Measurements from ENCODE around the gene ARHGAP27. TPM values are rescaled to one million over a fixed set of nuclear protein-coding genes. Genes with fewer than 3 reads are reported as not detected.

Gene ARHGAP27
- total and polyA plus RNA-seq, 11 donors = 16.3 to 39.4 (median 25.3) TPM

- no peaks in the 10 kb centered on the region for H3K27me3 ChIP-seq
- intact Hi-C loops (cut with DNase I) = no loop called here
- no peak for ATAC-seq
- no peak for TF ChIP-seq POLR2A (IDR thresholded peaks at IDR 0.05)
- TF ChIP-seq CTCF (IDR thresholded peaks at IDR 0.05) = no peak
- 75 to 89% (median 83%) methylated on average over 1 of the region's 1 CpG for WGBS, 4 donors
- peak in 1 of 5 donors; percentile 10 for DNase-seq
- H3K4me3 ChIP-seq = no peak overlapping the region
- H3K27ac ChIP-seq = no peak overlapping the region
- peaks cover 0 to 85% (median 54%) of the 10 kb centered on the region in 9 donors for H3K36me3 ChIP-seq
- H3K4me1 ChIP-seq = peaks cover 0 to 33% (median 9%) of the 10 kb centered on the region in 12 donors
- no peaks in the 10 kb centered on the region for H3K9me3 ChIP-seq
Observed at GRCh38 chr17:45402916-45403315, 29.8 kb downstream of the ARHGAP27 start.

- Histone ChIP-seq H3K36me3 (peaks cover 0 to 100% (median 57%) of the 10 kb centered on the region in 9 donors), H3K4me3 (no peak overlapping the region), H3K9me3 (no peaks in the 10 kb centered on the region), H3K27ac (peak overlapping the region in 5 of 12 donors; percentile 8 to 58 (median 38)), H3K4me1 (peaks cover 0 to 19% (median 4%) of the 10 kb centered on the region in 12 donors), H3K27me3 (no peaks in the 10 kb centered on the region)
- intact Hi-C loops (cut with DNase I) = loop anchor here in 5 of 10 donors (2.0 to 10.0 kb wide), 4 partner anchors 26 to 436 kb away; partner anchors contain the start of genes ACBD4 (in 1 of the 5) and PLCD3 (in 1 of the 5)
- WGBS, 4 donors = 40 to 55% (median 53%) methylated on average over 5 of the region's 5 CpGs
- DNase-seq = peak in 1 of 5 donors; percentile 54
- TF ChIP-seq CTCF (IDR thresholded peaks at IDR 0.05) (peak in 5 of 12 donors; percentile 11 to 39 (median 13)), POLR2A (IDR thresholded peaks at IDR 0.05) (no peak)
- peak; percentile 54 to 87 (median 68) for ATAC-seq
Observed at GRCh38 chr17:45398800-45399199, 33.9 kb downstream of the ARHGAP27 start.

GRCh38 chr17:45397796-45398195 lies 34.9 kb downstream of the ARHGAP27 start:
- no peaks in the 10 kb centered on the region for H3K27me3 ChIP-seq
- H3K4me3 ChIP-seq = no peak overlapping the region
- H3K4me1 ChIP-seq = peaks cover 0 to 19% (median 4%) of the 10 kb centered on the region in 12 donors
- no peaks in the 10 kb centered on the region for H3K9me3 ChIP-seq
- no peak for TF ChIP-seq POLR2A (IDR thresholded peaks at IDR 0.05)
- no peak for TF ChIP-seq CTCF (IDR thresholded peaks at IDR 0.05)
- H3K27ac ChIP-seq = peak overlapping the region in 1 of 12 donors; percentile 14
- intact Hi-C loops (cut with DNase I) = loop anchor here in 5 of 10 donors (2.0 to 10.0 kb wide), 4 partner anchors 27 to 437 kb away; partner anchors contain the start of genes ACBD4 (in 1 of the 5) and PLCD3 (in 1 of the 5)
- DNase-seq (no peak), ATAC-seq (no peak)
- WGBS, 4 donors = 71 to 84% (median 81%) methylated on average over 3 to 5 of the region's 5 CpGs
- H3K36me3 ChIP-seq = peaks cover 0 to 93% (median 47%) of the 10 kb centered on the region in 9 donors

GRCh38 chr17:45396496-45397205 lies 36.0 kb downstream of the ARHGAP27 start:
- no peaks in the 10 kb centered on the region for H3K9me3 ChIP-seq
- peaks cover 0 to 82% (median 37%) of the 10 kb centered on the region in 9 donors for H3K36me3 ChIP-seq
- no peak for DNase-seq
- no peak for TF ChIP-seq CTCF (IDR thresholded peaks at IDR 0.05)
- no peak for TF ChIP-seq POLR2A (IDR thresholded peaks at IDR 0.05)
- peak in 1 of 4 donors; percentile 1 for ATAC-seq
- H3K27ac ChIP-seq = no peak overlapping the region
- intact Hi-C loops (cut with DNase I) = loop anchor here in 2 of 10 donors (10.0 kb wide), 3 partner anchors 188 to 438 kb away; partner anchors contain the start of genes ACBD4 (in 1 of the 2) and PLCD3 (in 1 of the 2)
- H3K4me1 ChIP-seq = peaks cover 0 to 19% (median 4%) of the 10 kb centered on the region in 12 donors
- 92 to 96% (median 94%) methylated on average over 41 to 50 of the region's 50 CpGs for WGBS, 4 donors
- H3K27me3 ChIP-seq = no peaks in the 10 kb centered on the region
- no peak overlapping the region for H3K4me3 ChIP-seq
